AG04450 (cell line): ENCODE measurements around the gene CACNB2. TPM values are rescaled to one million over a fixed set of nuclear protein-coding genes. Genes with fewer than 3 reads are reported as not detected.
A peak's percentile ranks its signal among the peaks of the same experiment; 100 is the strongest.

Experiments used
- CTCF ChIA-PET: fragments of 300-600, 350-600 bp; formaldehyde crosslinking; extraction: SDS; loops from one replicate; lab custom pipeline; 2022; ENCODE audit warnings: antibody characterized with exemption, inconsistent platforms; lab: Charles Lee
- POLR2A ChIA-PET: fragments of 350-600 bp; formaldehyde crosslinking; extraction: SDS; loops from one replicate; lab custom pipeline; 2021; ENCODE audit warnings: antibody characterized with exemption, inconsistent platforms; lab: Yijun Ruan, JAX
- DNase-seq: peaks from one replicate; pipeline ENCODE4 v3.0.0-alpha.2; 2011; ENCODE audit warnings: low read depth, low spot score
- H3K27ac ChIP-seq: one replicate; pipeline ENCODE4 v1.5.1; 2012; ENCODE audit warnings: low read depth, low read length, control low read depth
- H3K27me3 ChIP-seq: one replicate; pipeline ENCODE4 v1.6.0; 2012; ENCODE audit warnings: low read length; ENCODE audit not compliant: control insufficient read depth, insufficient read depth
- H3K4me3 ChIP-seq: 2 replicates; pipeline ENCODE4 v1.5.1; 2011; ENCODE audit warnings: mild to moderate bottlenecking, low read depth, low read length, control low read depth
- H3K9me3 ChIP-seq: 2 replicates; pipeline ENCODE4 v1.5.1; 2012; ENCODE audit warnings: low read length; ENCODE audit not compliant: control insufficient read depth, insufficient read depth
- CTCF ChIP-seq: IDR thresholded peaks from 2 replicates; pipeline ENCODE4 v1.5.1; 2011; ENCODE audit warnings: low read depth, low read length, control low read depth, inconsistent platforms
- polyA plus RNA-seq: library from polyadenylated mRNA; depleted of rRNA; stranded (reverse); fragments of >200 nt; gene quantifications from 2 replicates; pipeline ENCODE4 v1.2.3, GENCODE V29; 2011

Gene CACNB2
- polyA plus RNA-seq, 1 experiment: 0.76 TPM

- ChIA-PET POLR2A (no interaction called here), CTCF (no interaction called here)
- TF ChIP-seq CTCF: no peak
- no peak for DNase-seq
- H3K27ac ChIP-seq: no peak overlapping the region
- H3K27me3 ChIP-seq: no peaks in the 10 kb centered on the region
- no peak overlapping the region for H3K4me3 ChIP-seq
- H3K9me3 ChIP-seq: no peaks in the 10 kb centered on the region
Measured at GRCh38 chr10:18367840-18368239, 227.6 kb downstream of the CACNB2 start.

- ChIA-PET CTCF (no interaction called here), POLR2A (no interaction called here)
- Histone ChIP-seq H3K27me3 (no peaks in the 10 kb centered on the region), H3K9me3 (no peaks in the 10 kb centered on the region), H3K27ac (no peak overlapping the region), H3K4me3 (no peak overlapping the region)
- DNase-seq: peak; percentile 2
- TF ChIP-seq CTCF: no peak
Measured at GRCh38 chr10:18368273-18368672, 228.0 kb downstream of the CACNB2 start.

- no peak overlapping the region for H3K4me3 ChIP-seq
- H3K27ac ChIP-seq: no peak overlapping the region
- no peak for TF ChIP-seq CTCF
- peak; percentile 34 for DNase-seq
- CTCF ChIA-PET: no interaction called here
- H3K9me3 ChIP-seq: no peaks in the 10 kb centered on the region
- H3K27me3 ChIP-seq: no peaks in the 10 kb centered on the region
- POLR2A ChIA-PET: no interaction called here
Measured at GRCh38 chr10:18368682-18369081, 228.5 kb downstream of the CACNB2 start.

GRCh38 chr10:18369859-18370473, 229.7 kb downstream of the CACNB2 start:
- Histone ChIP-seq H3K9me3 (no peaks in the 10 kb centered on the region), H3K4me3 (no peak overlapping the region), H3K27me3 (no peaks in the 10 kb centered on the region), H3K27ac (no peak overlapping the region)
- ChIA-PET POLR2A (no interaction called here), CTCF (no interaction called here)
- no peak for DNase-seq
- TF ChIP-seq CTCF: no peak

- H3K27me3 ChIP-seq: no peaks in the 10 kb centered on the region
- H3K27ac ChIP-seq: no peak overlapping the region
- H3K4me3 ChIP-seq: no peak overlapping the region
- no peaks in the 10 kb centered on the region for H3K9me3 ChIP-seq
- no peak for DNase-seq
- no peak for TF ChIP-seq CTCF
- ChIA-PET POLR2A (no interaction called here), CTCF (no interaction called here)
Measured at GRCh38 chr10:18376650-18377049, 236.4 kb downstream of the CACNB2 start.
